ENCODE results near the gene IQSEC1. TPM values are rescaled to one million over a fixed set of nuclear protein-coding genes. Genes with fewer than 3 reads are reported as not detected.

The IQSEC1 gene
- total RNA-seq, 1 experiment from 2014 or later = 13.0 TPM

DNA sequence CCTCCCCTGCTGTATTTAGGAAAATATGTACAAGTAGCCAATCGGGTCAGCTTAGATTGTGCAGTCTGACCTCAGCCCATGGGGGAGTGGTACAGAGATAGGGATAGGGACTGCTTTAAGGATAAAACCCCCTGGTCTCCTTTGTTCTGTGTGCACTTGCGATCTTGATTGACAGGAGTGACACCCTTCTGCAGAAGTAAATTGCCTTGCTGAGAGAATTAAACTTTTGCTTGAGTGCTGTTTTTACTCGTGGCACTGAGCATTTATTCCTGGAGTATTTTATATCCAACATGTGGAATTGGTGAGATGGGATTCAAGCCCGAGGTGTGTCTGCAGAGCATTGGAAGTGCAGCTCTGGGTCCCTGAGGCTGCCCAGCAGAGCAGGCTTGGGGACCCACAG lies 208.0 kb downstream of the IQSEC1 start:
- no peaks in the 10 kb centered on the region for H3K36me3 ChIP-seq (ENCODE audit: insufficient read depth, low read length, poor library complexity, severe bottlenecking)
- H3K4me3 ChIP-seq (ENCODE audit: low read depth, low read length, poor library complexity, severe bottlenecking) = no peak overlapping the region
- POLR2A ChIA-PET (ENCODE audit: low non-redundant PET) = no interaction called here
- H3K9me3 ChIP-seq (ENCODE audit: low read depth, low read length, poor library complexity, severe bottlenecking) = no peaks in the 10 kb centered on the region
- BruUV-seq (replicated peaks) = no TSS peak
- CTCF ChIA-PET = interaction anchor here (0.6 kb wide), 1 partner anchor 15 kb away, joined by 4 read pairs; no protein-coding TSS in a partner anchor
- intact Hi-C loops (cut with micrococcal nuclease; ENCODE audit: unreplicated experiment) = no loop called here
- DNase-seq (ENCODE audit: low spot score) = no peak
- H3K27ac ChIP-seq (ENCODE audit: low read depth, low read length, poor library complexity, severe bottlenecking) = no peak overlapping the region
- H3K4me1 ChIP-seq (ENCODE audit: insufficient read depth, low read length, poor library complexity, severe bottlenecking) = no peaks in the 10 kb centered on the region
- TF ChIP-seq, protein P1, sequence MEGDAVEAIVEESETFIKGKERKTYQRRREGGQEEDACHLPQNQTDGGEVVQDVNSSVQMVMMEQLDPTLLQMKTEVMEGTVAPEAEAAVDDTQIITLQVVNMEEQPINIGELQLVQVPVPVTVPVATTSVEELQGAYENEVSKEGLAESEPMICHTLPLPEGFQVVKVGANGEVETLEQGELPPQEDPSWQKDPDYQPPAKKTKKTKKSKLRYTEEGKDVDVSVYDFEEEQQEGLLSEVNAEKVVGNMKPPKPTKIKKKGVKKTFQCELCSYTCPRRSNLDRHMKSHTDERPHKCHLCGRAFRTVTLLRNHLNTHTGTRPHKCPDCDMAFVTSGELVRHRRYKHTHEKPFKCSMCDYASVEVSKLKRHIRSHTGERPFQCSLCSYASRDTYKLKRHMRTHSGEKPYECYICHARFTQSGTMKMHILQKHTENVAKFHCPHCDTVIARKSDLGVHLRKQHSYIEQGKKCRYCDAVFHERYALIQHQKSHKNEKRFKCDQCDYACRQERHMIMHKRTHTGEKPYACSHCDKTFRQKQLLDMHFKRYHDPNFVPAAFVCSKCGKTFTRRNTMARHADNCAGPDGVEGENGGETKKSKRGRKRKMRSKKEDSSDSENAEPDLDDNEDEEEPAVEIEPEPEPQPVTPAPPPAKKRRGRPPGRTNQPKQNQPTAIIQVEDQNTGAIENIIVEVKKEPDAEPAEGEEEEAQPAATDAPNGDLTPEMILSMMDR (conservative IDR thresholded peaks at IDR 0.05; ENCODE audit: low read depth, low read length) = no peak
- TF ChIP-seq EZH2 (IDR thresholded peaks at IDR 0.05; ENCODE audit: borderline replicate concordance, low read depth, low read length, poor library complexity, severe bottlenecking) = no peak
- H3K27me3 ChIP-seq (replicated peaks; ENCODE audit: insufficient read depth, low read depth, low read length, poor library complexity) = no peaks in the 10 kb centered on the region

DNA sequence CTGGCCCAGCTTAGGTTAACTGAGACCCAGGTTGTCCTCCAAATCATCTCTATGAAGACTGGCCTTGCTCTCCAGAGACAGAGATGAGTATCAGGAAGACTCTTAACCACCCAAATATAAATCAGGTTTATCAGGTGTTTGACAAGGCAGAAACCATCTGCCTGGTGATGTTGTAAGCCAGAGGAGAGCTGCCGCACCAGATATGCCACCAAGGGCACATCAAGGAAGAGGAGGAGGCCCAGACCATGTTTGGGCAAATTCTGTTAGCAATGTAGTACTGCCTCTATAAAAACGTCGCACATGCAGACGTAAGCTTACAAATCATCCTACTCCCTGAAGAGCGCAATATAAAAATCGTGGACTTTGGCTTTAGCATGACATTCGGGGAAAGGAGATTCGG lies 210.8 kb downstream of the IQSEC1 start:
- H3K4me3 ChIP-seq (ENCODE audit: low read depth, low read length, poor library complexity, severe bottlenecking) = no peak overlapping the region
- no peak for DNase-seq (ENCODE audit: low spot score)
- BruUV-seq (replicated peaks) = no TSS peak
- H3K9me3 ChIP-seq (ENCODE audit: low read depth, low read length, poor library complexity, severe bottlenecking) = no peaks in the 10 kb centered on the region
- no peak for TF ChIP-seq EZH2 (IDR thresholded peaks at IDR 0.05; ENCODE audit: borderline replicate concordance, low read depth, low read length, poor library complexity, severe bottlenecking)
- TF ChIP-seq, protein P1 (conservative IDR thresholded peaks at IDR 0.05; ENCODE audit: low read depth, low read length) = no peak
- no peaks in the 10 kb centered on the region for H3K27me3 ChIP-seq (replicated peaks; ENCODE audit: insufficient read depth, low read depth, low read length, poor library complexity)
- no peaks in the 10 kb centered on the region for H3K36me3 ChIP-seq (ENCODE audit: insufficient read depth, low read length, poor library complexity, severe bottlenecking)
- H3K27ac ChIP-seq (ENCODE audit: low read depth, low read length, poor library complexity, severe bottlenecking) = no peak overlapping the region
- intact Hi-C loops (cut with micrococcal nuclease; ENCODE audit: unreplicated experiment) = no loop called here
- ChIA-PET CTCF (no interaction called here), POLR2A (ENCODE audit: low non-redundant PET) (no interaction called here)
- no peaks in the 10 kb centered on the region for H3K4me1 ChIP-seq (ENCODE audit: insufficient read depth, low read length, poor library complexity, severe bottlenecking)

DNA sequence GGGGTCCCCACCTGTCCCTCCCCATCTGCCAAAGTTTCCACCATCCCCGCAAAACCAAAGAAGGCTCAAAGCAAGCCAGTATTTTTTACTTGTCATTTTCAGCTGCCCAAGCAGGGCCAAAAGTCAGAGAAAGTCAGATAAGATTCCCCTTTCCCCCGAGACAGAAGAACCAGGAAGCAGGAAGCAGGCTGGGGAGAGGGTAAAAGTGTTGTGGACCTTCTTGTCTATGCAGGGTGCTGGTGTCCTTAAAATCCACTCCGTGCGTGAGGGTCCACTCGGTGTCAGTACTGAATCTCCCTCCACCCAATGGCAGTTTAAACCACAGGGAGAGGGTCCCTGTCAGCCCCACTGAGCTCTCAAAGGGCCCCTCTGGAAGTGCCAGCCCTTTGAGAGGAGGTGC lies 211.6 kb downstream of the IQSEC1 start:
- H3K4me3 ChIP-seq (ENCODE audit: low read depth, low read length, poor library complexity, severe bottlenecking) = no peak overlapping the region
- H3K4me1 ChIP-seq (ENCODE audit: insufficient read depth, low read length, poor library complexity, severe bottlenecking) = no peaks in the 10 kb centered on the region
- CTCF ChIA-PET = no interaction called here
- H3K9me3 ChIP-seq (ENCODE audit: low read depth, low read length, poor library complexity, severe bottlenecking) = no peaks in the 10 kb centered on the region
- no TSS peak for BruUV-seq (replicated peaks)
- H3K27me3 ChIP-seq (replicated peaks; ENCODE audit: insufficient read depth, low read depth, low read length, poor library complexity) = no peaks in the 10 kb centered on the region
- H3K27ac ChIP-seq (ENCODE audit: low read depth, low read length, poor library complexity, severe bottlenecking) = no peak overlapping the region
- H3K36me3 ChIP-seq (ENCODE audit: insufficient read depth, low read length, poor library complexity, severe bottlenecking) = no peaks in the 10 kb centered on the region
- no peak for TF ChIP-seq EZH2 (IDR thresholded peaks at IDR 0.05; ENCODE audit: borderline replicate concordance, low read depth, low read length, poor library complexity, severe bottlenecking)
- TF ChIP-seq, protein P1 (conservative IDR thresholded peaks at IDR 0.05; ENCODE audit: low read depth, low read length) = no peak
- POLR2A ChIA-PET (ENCODE audit: low non-redundant PET) = no interaction called here
- intact Hi-C loops (cut with micrococcal nuclease; ENCODE audit: unreplicated experiment) = no loop called here
- no peak for DNase-seq (ENCODE audit: low spot score)

Data from A673 (cell line).